NOMO-1 treated with DMSO at 0.1 percent for 48 hours (cell line): Measurements from ENCODE around the gene CWF19L1.
A peak's percentile ranks its signal among the peaks of the same experiment; 100 is the strongest.

Experiments used
- DNase-seq: peaks from one replicate; lab custom pipeline; 2025; ENCODE audit not compliant: unreplicated experiment; lab: John Stamatoyannopoulos, UW

Gene CWF19L1

GRCh38 chr10:100183481-100183880 lies 84.0 kb downstream of the CWF19L1 start:
- peak; percentile 97 for DNase-seq

GRCh38 chr10:100182908-100183307 lies 84.5 kb downstream of the CWF19L1 start:
- DNase-seq = peak; percentile 45
